ENCODE data around the gene MTNR1A.

DNA sequence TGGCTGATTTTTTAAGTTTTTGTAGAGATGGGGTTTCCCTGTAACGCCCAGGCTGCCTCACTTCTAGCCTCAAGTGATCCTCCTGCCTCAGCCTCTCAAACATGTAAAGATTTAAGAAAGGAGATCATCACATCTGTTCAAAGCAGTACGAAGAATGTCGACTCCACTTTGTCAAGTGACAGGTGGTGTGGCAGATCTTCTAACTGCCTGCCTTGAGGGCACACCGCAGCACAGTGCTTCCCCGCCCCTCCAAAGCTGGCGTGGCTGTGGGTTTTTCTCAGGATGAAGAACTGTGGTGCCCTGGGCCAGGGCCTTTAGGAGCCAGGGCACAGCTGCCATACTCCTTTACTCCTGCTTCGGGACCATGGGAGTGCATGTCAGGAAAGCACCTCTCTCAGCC, 43.3 kb upstream of the MTNR1A start:
- TF ChIP-seq SIN3A (IDR thresholded peaks at IDR 0.05; ENCODE audit: borderline replicate concordance, insufficient read depth, low read length) (no peak), FOXP2 (optimal IDR thresholded peaks at IDR 0.05; ENCODE audit: borderline replicate concordance, extremely low read depth, extremely low read length, insufficient read depth) (no peak)
